GM19025 (cell line): Measurements from ENCODE around the gene SRP19.
"Not testable (repeated sequence)": the region's sequence is repeated elsewhere in the genome, so short reads cannot be mapped to it uniquely, and the experiment has no call there.

Experiments
- ATAC-seq: cut with Tn5 transposase; IDR thresholded peaks from one replicate; pipeline ENCODE4 v1.9.1; 2021; ENCODE audit warnings: mild to moderate bottlenecking, low read depth, moderate library complexity; ENCODE audit not compliant: unreplicated experiment

Gene SRP19

DNA sequence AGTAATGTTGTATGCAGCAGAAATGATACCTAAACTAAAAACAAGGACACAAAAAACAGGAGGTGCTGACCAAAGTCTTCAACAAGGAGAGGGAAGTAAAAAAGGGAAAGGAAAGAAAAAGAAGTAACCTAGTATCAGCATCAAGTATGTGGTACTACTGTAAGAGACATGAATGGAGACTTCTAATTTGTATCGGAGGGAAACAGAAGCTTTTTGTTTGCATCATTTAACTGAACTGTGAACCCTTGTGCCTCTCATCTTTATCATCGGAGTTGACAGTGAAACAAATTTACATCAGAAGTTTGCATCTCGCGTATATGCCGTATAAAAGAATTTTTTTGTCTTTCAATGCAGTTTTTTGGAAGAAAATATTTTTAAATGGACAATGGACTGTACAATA, 6.3 kb downstream of the SRP19 start:
- no peak for ATAC-seq

GRCh38 chr5:112869948-112870347, 8.9 kb downstream of the SRP19 start:
- no peak for ATAC-seq

DNA sequence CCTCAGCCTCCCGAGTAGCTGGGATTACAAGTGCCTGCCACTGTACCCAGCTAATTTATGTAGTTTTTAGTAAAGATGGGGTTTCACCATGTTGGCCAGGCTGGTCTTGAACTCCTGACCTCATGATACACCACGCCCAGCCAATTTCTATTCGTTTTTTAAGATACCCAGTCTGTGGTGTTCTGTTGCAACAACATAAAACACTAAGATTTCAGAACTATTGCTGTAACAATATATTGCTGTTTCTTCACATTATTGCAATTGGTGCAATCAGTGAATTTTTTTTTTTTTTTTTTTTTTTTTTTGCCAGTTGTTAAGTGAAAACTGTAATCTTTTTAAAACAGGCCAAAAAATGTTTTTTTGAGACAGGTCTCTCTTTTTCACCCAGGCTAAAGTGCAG, 9.9 kb downstream of the SRP19 start:
- ATAC-seq = no peak

DNA sequence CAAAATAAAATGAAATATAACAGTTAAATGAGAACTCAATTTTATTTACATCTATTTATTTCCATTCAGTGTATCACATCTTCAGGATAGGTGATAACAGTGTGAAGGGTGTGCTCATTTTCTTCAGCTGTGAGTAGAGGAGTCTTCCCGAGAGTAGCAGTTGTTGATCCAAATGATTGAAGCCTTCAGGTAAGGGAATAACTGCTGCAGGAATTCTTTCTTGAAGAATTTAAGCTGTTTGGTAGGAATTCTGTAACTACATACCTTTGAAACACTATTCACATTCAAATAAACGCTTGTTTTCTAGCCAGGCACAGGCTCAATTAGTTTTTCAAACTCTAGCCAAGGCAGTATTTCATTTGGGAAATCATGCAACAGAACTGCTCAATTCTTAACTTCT, 15.3 kb downstream of the SRP19 start:
- no peak for ATAC-seq

GRCh38 chr5:112878101-112878500, 17.0 kb downstream of the SRP19 start:
- ATAC-seq = no peak

DNA sequence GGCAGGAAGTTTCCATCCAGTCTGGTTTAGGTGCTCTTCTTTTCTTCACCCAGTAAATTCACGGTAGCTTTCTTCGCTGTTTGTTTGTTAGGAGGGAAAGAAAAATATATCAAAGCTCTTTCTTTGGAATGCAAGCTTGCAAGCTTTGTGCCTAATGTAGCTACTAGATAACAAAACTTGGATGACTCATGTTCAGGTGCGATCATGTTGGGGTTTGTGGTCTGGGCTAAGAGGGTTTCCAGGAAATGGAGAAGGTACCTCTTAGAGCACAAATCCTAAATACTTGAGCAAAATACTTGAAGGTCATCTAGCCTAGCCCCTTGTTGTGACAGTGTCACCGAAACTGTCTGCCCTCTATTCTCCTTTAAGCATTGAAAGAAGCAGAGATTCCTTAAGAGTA, 17.7 kb downstream of the SRP19 start:
- no peak for ATAC-seq

- ATAC-seq = no peak
Observed at GRCh38 chr5:112880219-112880964, 19.3 kb downstream of the SRP19 start.

DNA sequence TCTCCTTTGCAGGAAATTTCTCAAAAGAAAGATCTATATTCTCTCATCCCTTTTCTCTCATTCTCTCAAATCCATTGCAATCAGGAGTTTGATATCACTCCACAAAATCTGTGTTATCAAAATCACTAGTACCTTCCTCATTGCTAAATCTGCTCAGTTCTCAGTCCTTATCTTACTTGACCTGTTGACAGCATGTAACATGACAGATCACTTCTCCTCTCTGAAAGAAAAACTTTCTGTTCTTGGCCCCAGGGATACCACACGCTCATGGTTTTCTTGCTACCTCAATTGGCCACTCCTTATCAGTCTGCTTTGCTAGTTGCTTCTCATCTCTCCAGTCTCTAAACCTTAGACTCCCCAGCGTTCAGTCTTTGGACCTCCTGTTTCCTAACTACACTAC, 22.1 kb downstream of the SRP19 start:
- ATAC-seq = no peak

- ATAC-seq = no peak
Observed at GRCh38 chr5:112885001-112885400, 23.9 kb downstream of the SRP19 start.

DNA sequence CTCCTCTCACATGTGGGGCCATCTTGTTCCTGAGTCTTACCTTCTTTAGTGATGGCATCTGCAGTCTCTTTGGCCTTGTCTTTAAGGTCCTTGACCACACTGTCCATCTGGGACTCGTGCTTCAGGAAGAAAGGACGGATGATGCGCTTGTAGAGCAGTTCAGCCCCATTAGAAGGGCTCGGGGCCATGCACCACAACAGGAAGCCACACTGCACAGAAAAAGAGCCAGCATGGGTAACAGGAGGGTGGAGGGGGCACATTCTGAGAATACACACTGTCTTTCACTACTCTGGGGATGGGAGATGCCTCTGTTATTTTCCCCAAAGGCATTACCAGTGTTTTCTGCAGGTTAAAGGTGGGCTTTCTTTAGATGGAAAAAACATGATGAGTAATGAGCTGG, 25.9 kb downstream of the SRP19 start:
- ATAC-seq = no peak

- ATAC-seq = not testable (repeated sequence)
Observed at GRCh38 chr5:112892066-112892465, 31.0 kb downstream of the SRP19 start.

DNA sequence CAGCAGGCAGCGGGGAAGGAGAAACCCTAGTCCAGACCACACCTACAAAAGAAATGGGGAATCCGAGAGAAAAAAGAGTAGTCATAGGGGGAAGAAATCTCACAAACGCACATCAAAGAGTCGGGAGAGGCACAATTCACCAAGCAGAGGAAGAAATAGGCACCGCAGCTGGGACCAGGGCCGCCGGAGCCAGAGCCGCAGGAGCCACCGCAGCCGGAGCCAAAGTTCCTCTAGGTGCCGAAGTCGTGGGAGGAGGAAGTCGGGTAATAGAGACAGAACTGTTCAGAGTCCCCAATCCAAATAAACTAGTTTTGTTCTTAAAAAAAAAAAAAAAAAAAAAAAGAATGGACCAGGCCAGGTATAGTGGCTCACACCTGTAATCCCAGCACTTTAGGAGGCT, 31.7 kb downstream of the SRP19 start:
- no peak for ATAC-seq

- ATAC-seq = no peak
Observed at GRCh38 chr5:112895682-112896081, 34.6 kb downstream of the SRP19 start.

DNA sequence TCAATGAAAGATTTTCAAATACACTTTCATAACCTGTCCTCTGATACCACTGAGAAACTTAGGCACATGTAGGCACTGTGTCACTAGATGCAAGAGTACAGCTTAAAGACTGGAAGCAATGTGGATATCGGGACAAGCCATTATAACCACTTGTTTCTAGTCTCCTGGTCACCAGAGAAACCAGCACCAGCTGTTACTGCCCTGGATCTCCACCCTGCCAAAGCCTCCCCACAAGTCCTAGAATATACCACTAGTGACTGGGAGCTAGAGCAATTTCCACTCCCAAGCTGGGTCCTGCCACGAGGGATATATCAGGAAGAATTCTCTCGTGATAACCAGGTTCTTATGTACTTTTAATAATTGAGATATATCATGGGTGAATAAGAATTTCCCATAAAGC, 41.5 kb downstream of the SRP19 start:
- no peak for ATAC-seq

- ATAC-seq = not testable (repeated sequence)
Observed at GRCh38 chr5:112904996-112905395, 43.9 kb downstream of the SRP19 start.

- ATAC-seq = no peak
Observed at GRCh38 chr5:112906637-112907036, 45.5 kb downstream of the SRP19 start.

DNA sequence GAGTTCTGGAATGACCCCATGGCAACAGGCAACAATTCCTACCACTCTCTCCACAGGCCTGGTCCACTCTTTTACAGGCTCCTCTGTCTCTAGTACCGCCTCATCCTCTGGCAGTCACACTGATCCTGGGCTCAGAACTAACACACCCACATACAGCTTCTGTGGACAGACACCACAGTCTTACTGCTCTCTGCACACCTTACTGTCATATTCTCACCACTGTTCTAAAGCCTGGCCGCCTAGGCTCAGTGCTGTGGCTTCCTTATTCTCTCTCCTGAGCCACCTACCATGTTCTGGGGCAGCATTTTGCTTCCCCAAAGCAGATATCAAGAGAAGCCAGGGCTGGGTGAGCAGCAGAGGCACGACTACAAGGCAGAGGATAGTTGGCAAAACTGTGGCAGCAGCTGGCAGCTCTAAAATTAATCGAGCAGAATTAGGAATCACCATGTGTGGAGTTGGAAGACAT, 46.1 kb downstream of the SRP19 start:
- ATAC-seq = no peak

GRCh38 chr5:112908854-112909253, 47.8 kb downstream of the SRP19 start:
- ATAC-seq = no peak

DNA sequence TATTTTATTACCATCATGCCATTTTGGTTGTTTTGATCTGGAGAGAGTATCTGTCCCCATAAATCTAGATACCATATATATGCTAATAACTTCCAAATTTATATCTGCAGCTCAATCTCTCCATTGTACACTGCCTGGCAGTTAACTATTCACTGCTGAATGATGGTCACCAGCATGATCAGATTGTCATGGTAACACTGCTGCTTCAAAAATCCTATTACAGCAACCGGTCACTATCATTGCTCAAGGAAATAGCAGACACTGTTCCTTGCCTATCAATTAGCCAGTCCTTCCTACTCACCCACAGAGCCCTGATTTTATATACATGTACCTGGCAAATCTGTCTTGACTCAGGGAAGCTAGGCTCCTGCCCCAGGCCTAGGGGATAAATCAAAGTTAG, 49.4 kb downstream of the SRP19 start:
- no peak for ATAC-seq

- ATAC-seq = no peak
Observed at GRCh38 chr5:112914584-112914983, 53.5 kb downstream of the SRP19 start.

DNA sequence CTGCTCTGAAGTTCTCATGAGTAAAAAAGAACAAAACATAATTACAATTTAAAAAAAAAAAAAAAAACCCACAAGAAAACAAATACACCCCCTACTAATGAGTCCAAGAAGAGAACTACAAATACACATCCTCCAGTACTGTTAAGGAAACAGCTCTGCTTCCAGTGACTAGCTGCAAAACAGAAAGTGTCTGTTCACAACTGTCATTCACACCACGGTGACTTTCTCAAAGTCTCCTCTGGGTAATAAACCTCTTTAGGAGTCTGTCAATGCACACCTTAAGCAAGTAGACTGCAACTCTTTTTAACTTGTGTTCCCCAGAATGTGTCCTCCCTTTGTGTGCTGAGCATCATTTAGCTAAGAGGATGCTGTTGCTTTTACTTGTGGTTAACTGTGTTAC, 54.7 kb downstream of the SRP19 start:
- ATAC-seq = peak; percentile 59

GRCh38 chr5:112917453-112917995, 56.4 kb downstream of the SRP19 start:
- no peak for ATAC-seq
